Psoas muscle (tissue), 8 donors: ENCODE data around the gene BUB3. TPM values are rescaled to one million over a fixed set of nuclear protein-coding genes. Genes with fewer than 3 reads are reported as not detected.

Experiments
- ATAC-seq, 4 donors: fragments of 200-7000 bp; cut with Tn5 transposase; one replicate each; pipeline ENCODE4 v1.9.1; 2020; ENCODE audit warnings: moderate library complexity in 3 of 4, mild to moderate bottlenecking in 2 of 4
- DNase-seq, 2 donors: peaks; one replicate each; pipeline ENCODE4 v3.0.0-alpha.2; 2020
- H3K27ac ChIP-seq: fragments of 200-600 bp; one replicate; pipeline ENCODE4 v1.8.0; 2022
- H3K27me3 ChIP-seq, 3 donors: fragments of 200-600 bp in 1 of 3; one replicate each; pipeline versions ENCODE4 v1.6.1 to v1.8.0; 2013 to 2022; ENCODE audit warnings: low read length in 2 of 3, mild to moderate bottlenecking in 2 of 3, moderate library complexity in 1 of 3; ENCODE audit not compliant: insufficient read depth in 3 of 3
- H3K36me3 ChIP-seq, 2 donors: fragments of 200-600 bp in 1 of 2; one replicate each; pipeline versions ENCODE4 v1.6.1 to v1.8.0; 2013 to 2022; ENCODE audit warnings: low read depth in 1 of 2, mild to moderate bottlenecking in 1 of 2, moderate library complexity in 1 of 2; ENCODE audit not compliant: insufficient read depth in 1 of 2
- H3K4me1 ChIP-seq: fragments of 200-600 bp; one replicate; pipeline ENCODE4 v1.8.0; 2022
- H3K4me3 ChIP-seq: fragments of 200-600 bp; one replicate; pipeline ENCODE4 v1.8.0; 2022; ENCODE audit warnings: mild to moderate bottlenecking
- H3K9me3 ChIP-seq: fragments of 200-600 bp; one replicate; pipeline ENCODE4 v1.8.0; 2022
- WGBS, 3 donors: extraction: QIAGEN DNeasy Blood & Tissue Kit; methylation state at CpG; one replicate each; pipeline versions ENCODE4 v1.1.6 to v1.1.7; 2013; 5-methylcytosine and 5-hydroxymethylcytosine counted together
- intact Hi-C, 2 donors: fragments of 100-400 bp; cut with DNase I; formaldehyde crosslinking; loops; one replicate each; pipeline versions ENCODE4 v1.11.0 to v1.14.2; 2022
- polyA plus RNA-seq, 3 donors: library from polyadenylated mRNA; stranded (reverse); fragments of 200-250 nt; gene quantifications; one replicate each; pipeline ENCODE4 v1.2.3, GENCODE V29; 2013
- total RNA-seq, 4 donors: library from RNA; stranded (reverse); fragmentation: NEBNext Ultra II Directional in 2 of 4; extraction: Animal tissue kit (Norgen Biotek cat#: 25700) in 2 of 4; gene quantifications; one replicate each; pipeline versions ENCODE4 v1.2.1 to v1.2.4, GENCODE V29; 2021 to 2023
- TF ChIP-seq, protein P1 (sequence below): fragments of 200-600 bp; IDR thresholded peaks from one replicate; pipeline ENCODE4 v1.8.0; 2022; ENCODE audit warnings: antibody characterized with exemption
- donor health status: healthy with polysubstance abuse.
- donor health status: DM: no; HTN: no; CAD: no; lungs with moderate emphysema.
- donor health status: Bipolar disorder and iron deficiency.
- donor health status: healthy.
- donor health status: DM: yes; HTN: yes; CAD: no.
- donor health status: DM: no; HTN: no; CAD: no.
- donor health status: DM: no; HTN: no; CAD: no.
- donor health status: DM: yes; HTN: yes; CAD: no.

Gene BUB3
- total and polyA plus RNA-seq, 7 donors: 28.6 to 67.3 (median 32.9) TPM

DNA sequence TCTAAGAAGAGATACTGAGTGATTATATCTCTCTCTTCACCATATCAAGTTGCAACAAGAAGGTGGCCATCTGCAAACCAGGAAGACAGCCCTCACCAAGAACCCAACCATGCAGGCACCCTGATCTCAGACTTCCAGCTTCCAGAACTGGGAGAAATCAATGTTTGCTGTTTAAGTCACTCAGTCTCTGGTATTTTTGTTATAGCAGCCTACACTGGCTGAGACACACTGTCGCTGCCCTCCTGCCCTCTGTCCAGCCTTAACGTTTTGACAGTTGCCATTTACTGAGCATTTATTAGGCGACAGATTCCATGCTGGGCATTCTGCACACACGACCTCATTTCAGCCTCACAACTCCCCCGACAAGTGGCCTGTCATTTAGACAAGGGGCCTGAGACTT lies 28.0 kb upstream of the BUB3 start:
- H3K27me3 ChIP-seq: peaks cover 3 to 62% (median 17%) of the 10 kb centered on the region in 3 donors

DNA sequence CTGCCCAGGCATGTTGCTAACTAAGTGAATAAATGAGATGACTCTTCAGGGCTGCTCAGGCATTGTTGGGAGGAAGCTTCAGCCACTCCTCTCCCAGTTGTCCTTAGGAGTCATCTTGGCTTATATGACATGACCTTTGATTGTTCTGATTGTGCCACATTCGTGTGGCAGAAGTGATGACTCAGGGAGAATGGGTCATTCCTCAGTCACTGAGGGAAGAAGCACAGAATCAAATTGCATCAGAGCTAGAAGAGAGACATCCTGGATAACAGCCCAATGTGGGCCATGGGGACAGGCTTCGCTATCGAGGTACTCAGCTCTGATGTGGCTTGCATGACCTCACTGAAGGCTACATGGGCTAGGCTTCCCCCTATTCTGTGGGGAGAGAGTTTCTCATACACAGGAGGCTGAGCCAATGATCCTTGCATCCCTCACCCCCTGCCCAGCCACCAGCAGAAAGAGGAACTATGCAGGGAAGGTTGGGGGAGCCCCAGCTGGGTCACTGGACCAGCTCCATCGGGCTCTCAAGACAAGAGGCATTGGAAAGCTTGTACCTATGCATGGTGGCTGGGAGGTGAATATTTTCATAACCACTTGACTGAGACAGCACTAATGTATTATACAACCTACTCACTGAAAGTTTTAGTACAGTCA lies 24.5 kb upstream of the BUB3 start:
- H3K27ac ChIP-seq: no peak overlapping the region
- ATAC-seq: no peak
- peaks cover 12% of the 10 kb centered on the region for H3K4me1 ChIP-seq
- TF ChIP-seq, protein P1, sequence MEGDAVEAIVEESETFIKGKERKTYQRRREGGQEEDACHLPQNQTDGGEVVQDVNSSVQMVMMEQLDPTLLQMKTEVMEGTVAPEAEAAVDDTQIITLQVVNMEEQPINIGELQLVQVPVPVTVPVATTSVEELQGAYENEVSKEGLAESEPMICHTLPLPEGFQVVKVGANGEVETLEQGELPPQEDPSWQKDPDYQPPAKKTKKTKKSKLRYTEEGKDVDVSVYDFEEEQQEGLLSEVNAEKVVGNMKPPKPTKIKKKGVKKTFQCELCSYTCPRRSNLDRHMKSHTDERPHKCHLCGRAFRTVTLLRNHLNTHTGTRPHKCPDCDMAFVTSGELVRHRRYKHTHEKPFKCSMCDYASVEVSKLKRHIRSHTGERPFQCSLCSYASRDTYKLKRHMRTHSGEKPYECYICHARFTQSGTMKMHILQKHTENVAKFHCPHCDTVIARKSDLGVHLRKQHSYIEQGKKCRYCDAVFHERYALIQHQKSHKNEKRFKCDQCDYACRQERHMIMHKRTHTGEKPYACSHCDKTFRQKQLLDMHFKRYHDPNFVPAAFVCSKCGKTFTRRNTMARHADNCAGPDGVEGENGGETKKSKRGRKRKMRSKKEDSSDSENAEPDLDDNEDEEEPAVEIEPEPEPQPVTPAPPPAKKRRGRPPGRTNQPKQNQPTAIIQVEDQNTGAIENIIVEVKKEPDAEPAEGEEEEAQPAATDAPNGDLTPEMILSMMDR: no peak
- H3K4me3 ChIP-seq: no peak overlapping the region
- 65 to 68% (median 67%) methylated on average over 4 of the region's 4 CpGs for WGBS, 3 donors
- no peaks in the 10 kb centered on the region for H3K9me3 ChIP-seq
- no peak for DNase-seq
- H3K36me3 ChIP-seq: no peaks in the 10 kb centered on the region
- H3K27me3 ChIP-seq: peaks cover 0 to 94% (median 31%) of the 10 kb centered on the region in 3 donors
- intact Hi-C loops: loop anchor here (5.0 to 10.0 kb wide), 2 partner anchors 428 to 835 kb away; no protein-coding TSS in a partner anchor

More for the DNA sequence above, 28.0 kb upstream of the BUB3 start:
- Histone ChIP-seq H3K4me3 (no peak overlapping the region), H3K9me3 (no peaks in the 10 kb centered on the region), H3K4me1 (no peaks in the 10 kb centered on the region), H3K27ac (no peak overlapping the region), H3K36me3 (no peaks in the 10 kb centered on the region)
- intact Hi-C loops: no loop called here
- DNase-seq (no peak), ATAC-seq (no peak)
- TF ChIP-seq, protein P1: no peak
- 66 to 70% (median 69%) methylated on average over 5 of the region's 5 CpGs for WGBS, 3 donors

DNA sequence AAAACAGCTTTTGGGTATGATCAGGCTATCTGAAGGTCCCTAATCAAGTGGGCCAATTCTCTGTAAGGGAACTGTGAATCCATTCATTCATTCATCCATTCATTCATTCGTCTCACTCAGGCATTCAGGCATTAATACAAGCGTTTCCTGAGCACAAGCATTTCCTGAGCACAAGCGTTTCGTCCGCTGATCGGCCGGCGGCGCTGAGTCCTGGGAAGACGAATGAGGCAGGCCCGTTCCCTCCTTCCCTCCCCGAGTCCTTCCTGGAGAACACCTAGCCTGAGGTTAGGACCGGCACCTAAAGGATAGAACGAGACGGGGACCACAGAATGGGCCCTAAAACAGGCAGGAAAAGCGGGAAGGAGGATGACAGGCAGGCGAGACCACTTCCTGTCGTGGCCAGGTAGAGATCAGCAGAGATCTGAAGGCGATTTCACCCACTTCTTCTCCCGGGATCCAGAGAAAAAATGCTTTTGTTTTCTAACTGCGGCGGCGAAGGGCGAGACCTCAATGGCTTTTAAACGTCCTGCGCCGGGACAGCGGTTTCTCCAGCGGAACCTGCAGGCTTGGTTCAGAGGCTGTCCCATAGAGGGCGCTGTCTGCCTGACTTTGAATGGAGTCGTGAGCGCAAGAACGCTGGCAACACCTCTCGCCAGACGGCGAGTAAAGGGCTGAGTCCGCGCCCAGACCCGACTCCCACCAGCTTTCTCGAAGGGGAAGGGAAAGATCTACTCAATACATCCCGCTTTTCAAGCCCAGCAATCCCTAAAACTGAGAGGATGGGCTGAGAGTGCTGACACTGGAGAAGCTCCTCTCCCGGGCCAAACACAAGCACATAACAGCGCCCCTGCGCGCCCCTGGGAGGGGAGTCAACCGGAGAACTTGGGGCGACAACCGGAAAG lies 21.4 kb upstream of the BUB3 start:
- Histone ChIP-seq H3K27me3 (peaks cover 0 to 97% (median 53%) of the 10 kb centered on the region in 3 donors), H3K36me3 (no peaks in the 10 kb centered on the region), H3K4me3 (peak overlapping the region; percentile 34), H3K27ac (no peak overlapping the region), H3K4me1 (peaks cover 29% of the 10 kb centered on the region), H3K9me3 (no peaks in the 10 kb centered on the region)
- TF ChIP-seq, protein P1: peak; percentile 89
- ATAC-seq (peak; percentile 83 to 89 (median 88)), DNase-seq (peak; percentile 80 to 90)
- intact Hi-C loops: loop anchor here (1.0 to 10.0 kb wide), 3 partner anchors 424 to 832 kb away; no protein-coding TSS in a partner anchor
- 2 to 3% (median 2%) methylated on average over 48 of the region's 48 CpGs for WGBS, 3 donors

DNA sequence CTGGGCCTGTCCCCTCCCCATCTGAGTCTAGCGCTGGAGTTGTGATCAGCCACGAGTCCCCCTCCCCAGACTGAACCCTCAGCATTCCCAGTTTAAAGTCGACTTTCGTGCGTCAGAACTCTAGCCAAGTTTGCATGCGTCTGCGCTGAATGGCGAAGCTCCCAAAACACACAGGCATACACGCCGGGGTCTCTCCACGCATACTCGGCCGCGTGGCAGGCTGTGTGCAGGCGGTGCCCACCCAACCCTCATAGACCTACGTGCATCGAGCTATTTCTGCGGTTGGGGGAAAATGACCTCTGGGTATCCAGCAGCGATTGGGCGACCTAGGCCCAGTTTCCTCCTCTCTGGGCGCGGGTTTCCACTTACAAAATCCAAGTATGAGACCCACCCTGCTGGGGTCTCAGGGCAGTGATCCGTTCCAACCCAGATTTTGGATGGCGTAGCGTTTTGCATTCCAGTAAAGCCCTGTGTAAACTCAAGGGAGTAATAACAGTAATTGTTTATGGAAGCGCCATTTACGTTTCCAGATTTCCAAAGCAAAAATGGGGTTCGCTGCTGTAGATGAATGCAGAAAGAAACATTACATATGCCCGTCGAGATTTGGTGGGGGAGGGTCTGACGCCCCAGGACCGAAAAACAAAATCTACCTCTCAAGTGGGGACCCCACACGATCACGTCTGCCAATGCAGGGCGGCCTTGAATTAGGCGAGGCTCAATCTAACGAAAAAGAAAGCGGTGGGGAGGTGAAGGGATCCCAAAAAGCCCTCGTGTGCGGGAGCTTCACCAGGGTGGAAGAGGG lies 20.5 kb upstream of the BUB3 start:
- ATAC-seq: no peak
- intact Hi-C loops: loop anchor here (1.0 to 10.0 kb wide), 3 partner anchors 424 to 831 kb away; no protein-coding TSS in a partner anchor
- 4 to 7% (median 5%) methylated on average over 40 of the region's 40 CpGs for WGBS, 3 donors
- DNase-seq: no peak
- TF ChIP-seq, protein P1: no peak
- peak overlapping the region; percentile 60 for H3K4me3 ChIP-seq
- H3K27ac ChIP-seq: no peak overlapping the region
- peaks cover 0 to 98% (median 53%) of the 10 kb centered on the region in 3 donors for H3K27me3 ChIP-seq
- peaks cover 29% of the 10 kb centered on the region for H3K4me1 ChIP-seq
- H3K36me3 ChIP-seq: no peaks in the 10 kb centered on the region
- H3K9me3 ChIP-seq: no peaks in the 10 kb centered on the region
